HG02852 (cell line): ENCODE results near the gene TENM3.
"Not testable (repeated sequence)": the region's sequence is repeated elsewhere in the genome, so short reads cannot be mapped to it uniquely, and the experiment has no call there.

Experiments used
- ATAC-seq: cut with Tn5 transposase; IDR thresholded peaks from one replicate; pipeline ENCODE4 v1.9.1; 2021; ENCODE audit warnings: mild to moderate bottlenecking, moderate library complexity; ENCODE audit not compliant: unreplicated experiment

TENM3 gene

DNA sequence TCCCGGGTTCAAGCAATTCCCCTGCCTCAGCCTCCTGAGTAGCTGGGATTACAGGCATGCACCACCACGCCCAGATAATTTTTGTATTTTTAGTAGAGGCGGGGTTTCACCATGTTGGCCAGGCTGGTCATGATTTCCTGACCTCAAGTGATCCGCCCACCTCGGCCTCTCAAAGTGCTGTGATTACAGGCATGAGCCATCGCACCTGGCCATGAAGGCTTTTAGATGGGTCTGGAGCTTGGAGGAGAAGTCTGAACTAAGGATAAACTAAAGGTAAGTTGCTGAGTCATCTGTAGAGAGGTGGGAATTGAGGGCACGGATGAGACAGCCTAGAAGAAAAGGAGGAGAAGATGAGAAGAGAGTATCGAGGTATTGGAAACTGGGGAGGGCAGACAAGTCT, at the start of gene TENM3:
TSS of gene TENM3 (plus strand) at position 199 of the 400 bp plus-strand sequence. CDS start 80,619 bp downstream, outside the sequence.
- not testable (repeated sequence) for ATAC-seq

DNA sequence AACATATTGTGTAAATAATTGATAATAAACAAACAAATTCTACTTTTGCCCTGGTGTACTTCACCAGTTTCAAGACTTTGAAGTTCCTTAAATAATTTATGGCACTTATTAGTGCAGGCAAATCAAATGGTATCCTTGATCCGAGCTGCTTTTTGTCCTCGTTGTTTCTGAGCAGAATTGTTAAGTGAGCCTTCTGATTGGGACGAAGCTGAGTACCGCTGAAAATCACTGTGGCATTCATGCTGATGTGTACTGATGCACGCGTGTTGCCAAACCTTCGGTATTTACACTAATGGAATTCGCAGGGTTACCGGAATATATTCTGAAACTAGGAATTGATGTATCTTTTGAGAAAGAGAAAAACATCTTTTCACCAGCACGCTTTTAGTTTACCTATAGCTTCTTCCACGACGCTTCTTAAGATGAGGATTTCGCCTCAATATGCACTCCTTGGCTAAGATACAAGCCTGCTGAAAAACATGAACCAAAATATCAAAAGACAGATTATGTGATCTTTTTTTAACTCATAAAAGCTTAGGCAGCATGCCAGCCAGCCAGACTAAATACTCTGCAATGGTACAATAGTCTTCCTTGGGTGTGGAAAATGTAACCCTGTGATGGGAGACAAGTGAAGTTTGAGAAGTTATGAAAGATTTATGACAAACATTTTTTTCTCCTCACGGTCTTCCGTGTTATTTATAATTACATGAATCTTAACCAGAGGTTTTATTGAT, 48.9 kb upstream of the TENM3 start:
- ATAC-seq, result no peak

DNA sequence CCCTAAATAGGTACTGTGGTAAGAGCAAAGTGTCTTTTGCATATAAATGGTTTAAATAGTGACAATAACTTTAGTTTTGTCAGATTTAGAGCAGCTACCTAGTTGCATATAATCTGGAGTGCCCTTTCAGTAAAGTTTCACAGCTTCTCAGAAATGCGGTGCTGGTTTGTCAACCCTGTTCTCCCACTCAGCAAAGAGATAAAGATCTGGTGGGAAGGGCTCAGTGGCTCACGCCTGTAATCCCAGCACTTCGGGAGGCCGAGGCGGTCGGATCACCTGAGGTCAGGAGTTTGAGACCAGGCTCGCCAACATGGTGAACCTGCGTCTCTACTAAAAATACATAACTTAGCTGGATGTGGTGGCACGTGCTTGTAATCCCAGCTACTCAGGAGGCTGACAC, 45.6 kb upstream of the TENM3 start:
- ATAC-seq, result no peak

- ATAC-seq, result no peak
Observed at GRCh38 chr4:182201871-182202270, 41.3 kb upstream of the TENM3 start.

DNA sequence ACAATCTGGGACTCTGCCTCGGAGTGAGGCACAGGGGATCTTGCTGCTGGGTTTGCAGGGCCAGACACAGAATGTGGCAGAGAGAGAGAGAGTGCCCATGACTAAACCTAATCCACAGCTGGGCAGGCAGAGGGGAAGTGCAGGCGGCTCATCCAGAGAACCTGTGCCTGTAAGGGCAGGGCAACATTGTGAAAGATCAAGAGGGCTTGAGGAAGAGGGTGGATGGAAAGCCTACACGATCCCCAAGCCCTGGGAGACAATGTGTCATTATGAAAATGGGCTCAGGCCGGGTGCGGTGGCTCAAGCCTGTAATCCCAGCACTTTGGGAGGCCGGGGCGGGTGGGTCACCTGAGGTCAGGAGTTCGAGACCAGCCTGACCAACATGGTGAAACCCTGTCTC, 40.6 kb upstream of the TENM3 start:
- ATAC-seq, result no peak

DNA sequence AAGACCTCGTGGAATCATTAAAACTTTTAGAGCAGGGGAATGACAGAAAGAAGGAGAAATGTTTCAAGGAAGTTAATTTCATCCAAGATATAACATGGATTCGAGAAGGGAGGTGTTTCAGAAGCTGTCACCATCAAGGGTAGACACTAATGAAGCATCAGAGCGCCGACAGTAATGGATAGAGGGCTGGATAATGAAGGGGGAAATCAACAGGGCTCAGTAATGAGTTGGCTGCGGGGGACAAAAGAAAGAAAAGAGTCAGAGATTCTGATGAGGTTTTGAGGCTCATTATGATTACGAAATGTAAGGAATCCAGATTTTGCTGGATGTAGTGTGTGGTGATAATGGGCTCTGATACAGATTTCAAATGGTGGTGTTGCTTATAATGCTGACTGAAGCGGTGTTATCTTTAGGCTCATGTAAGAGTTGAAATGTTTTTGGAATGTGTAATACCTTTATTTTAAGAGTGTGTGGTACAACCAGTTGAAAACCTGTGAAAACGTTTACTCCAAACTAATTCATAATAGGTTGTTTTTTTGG, 39.3 kb upstream of the TENM3 start:
- ATAC-seq, result no peak

GRCh38 chr4:182205306-182205705, 37.9 kb upstream of the TENM3 start:
- no peak for ATAC-seq

DNA sequence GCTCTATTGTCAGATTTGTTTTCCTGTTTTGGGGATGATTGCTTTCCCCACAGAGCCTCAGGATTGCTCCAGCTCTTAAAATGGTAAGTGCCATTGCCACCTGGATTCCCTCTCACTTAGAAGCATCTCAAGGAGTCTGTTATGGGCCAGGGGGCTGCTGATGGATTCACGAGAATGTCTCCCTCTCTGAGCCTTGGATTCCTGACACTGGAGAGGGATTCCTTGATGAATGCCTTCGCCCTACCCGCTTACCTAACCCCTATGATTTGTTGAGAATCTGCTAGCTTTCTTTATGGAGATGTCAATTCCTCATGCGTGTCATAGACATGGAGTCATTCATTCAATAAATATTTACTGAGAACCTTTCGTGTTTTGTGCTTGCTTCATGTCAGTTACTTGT, 36.9 kb upstream of the TENM3 start:
- ATAC-seq, result no peak

- no peak for ATAC-seq
Observed at GRCh38 chr4:182206916-182207315, 36.3 kb upstream of the TENM3 start.

- no peak for ATAC-seq
Observed at GRCh38 chr4:182207830-182208396, 35.3 kb upstream of the TENM3 start.

GRCh38 chr4:182208526-182209050, 34.6 kb upstream of the TENM3 start:
- ATAC-seq, result no peak

- no peak for ATAC-seq
Observed at GRCh38 chr4:182212211-182212761, 30.9 kb upstream of the TENM3 start.

- no peak for ATAC-seq
Observed at GRCh38 chr4:182213004-182213403, 30.2 kb upstream of the TENM3 start.

GRCh38 chr4:182215148-182215547, 28.1 kb upstream of the TENM3 start:
- no peak for ATAC-seq

DNA sequence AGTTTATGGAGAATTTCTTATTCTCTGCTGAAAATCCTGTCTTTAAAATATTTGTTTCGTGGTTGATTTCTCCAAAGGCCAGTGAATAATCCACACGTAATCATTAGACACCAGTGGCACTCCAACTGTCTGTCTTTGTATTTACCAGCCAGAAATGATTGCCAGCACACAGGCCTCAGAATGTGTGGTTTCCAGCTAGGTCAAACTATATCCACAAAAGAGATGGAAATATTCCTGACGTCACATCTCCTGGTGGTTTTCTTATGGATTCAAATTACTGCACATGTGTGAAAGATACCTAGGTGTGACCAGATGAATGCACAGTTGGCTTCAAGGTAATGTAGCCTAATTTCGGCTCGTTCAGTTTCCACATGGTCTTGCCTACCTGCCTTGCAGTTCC, 27.2 kb upstream of the TENM3 start:
- ATAC-seq, result no peak

DNA sequence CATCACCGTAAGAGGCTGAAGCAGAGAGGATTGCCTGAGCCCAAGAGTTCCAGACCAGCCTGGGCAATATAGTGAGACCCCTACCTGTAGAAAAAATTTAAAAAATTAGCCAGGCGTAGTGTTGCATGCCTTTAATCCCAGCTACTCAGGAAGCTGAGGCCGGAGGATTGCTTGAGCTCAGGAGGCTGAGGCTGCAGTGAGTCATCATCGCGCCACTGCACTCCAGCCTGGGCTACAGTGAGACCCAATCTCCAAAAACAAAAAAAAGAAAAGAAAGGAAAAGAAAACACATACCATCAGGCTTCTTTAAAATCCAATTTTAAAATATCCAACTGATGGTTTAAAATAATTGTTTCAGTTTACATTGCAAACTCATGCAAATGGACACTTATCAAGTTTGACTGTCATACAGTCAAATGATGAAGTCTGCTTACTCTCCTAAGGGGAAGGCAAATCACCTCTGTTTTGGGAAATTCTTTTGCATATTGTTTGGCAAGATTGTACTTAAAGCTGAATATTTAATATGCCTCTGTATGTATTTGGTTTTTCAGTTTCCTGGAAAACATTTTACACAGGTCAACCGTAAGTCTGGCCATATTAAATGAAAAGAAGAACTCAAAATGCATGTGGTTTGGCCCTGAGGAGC, 23.7 kb upstream of the TENM3 start:
- no peak for ATAC-seq

DNA sequence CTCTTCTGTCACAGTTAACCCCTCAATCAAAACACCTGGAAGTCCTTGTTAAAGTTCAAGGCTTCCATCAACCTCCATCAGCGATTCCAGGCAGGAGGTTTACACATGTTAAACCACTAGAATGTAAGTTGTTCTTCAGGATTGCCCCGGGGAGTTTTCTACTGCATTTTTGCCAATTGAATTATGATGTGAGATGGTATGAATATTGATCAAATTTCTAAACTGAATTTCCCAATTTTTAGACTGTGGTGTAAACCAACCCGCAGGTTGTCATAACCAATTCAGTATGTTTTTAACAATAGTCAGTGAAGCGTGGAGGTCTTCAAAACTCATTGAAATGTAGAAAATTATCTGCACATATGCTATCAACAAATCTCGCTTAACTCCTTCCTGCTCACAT, 21.2 kb upstream of the TENM3 start:
- ATAC-seq, result no peak

GRCh38 chr4:182222766-182223165, 20.4 kb upstream of the TENM3 start:
- ATAC-seq, result no peak

- no peak for ATAC-seq
Observed at GRCh38 chr4:182223708-182224107, 19.5 kb upstream of the TENM3 start.

- ATAC-seq, result no peak
Observed at GRCh38 chr4:182224192-182224850, 18.9 kb upstream of the TENM3 start.
